Measurements from ENCODE around the gene SCRT2.
"Not testable (repeated sequence)": the region's sequence is repeated elsewhere in the genome, so short reads cannot be mapped to it uniquely, and the experiment has no call there.

DNA sequence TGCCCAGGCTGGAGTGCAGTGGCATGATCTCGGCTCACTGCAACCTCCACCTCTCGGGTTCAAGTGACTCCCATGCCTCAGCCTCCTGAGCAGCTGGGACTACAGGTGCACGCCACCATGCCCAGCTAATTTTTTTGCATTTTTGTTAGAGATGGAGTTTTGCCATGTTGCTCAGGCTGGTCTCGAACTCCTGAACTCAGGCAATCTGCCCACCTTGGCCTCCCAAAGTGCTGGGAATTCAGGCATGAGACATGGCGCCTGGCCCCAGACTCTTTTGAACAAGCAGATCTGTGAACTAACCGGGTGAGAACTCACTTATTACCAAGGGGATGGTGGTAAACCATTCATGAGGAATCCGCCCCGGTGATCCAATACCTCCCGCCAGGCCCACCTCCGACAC lies 18.2 kb upstream of the SCRT2 start:
- TF ChIP-seq, protein P1, sequence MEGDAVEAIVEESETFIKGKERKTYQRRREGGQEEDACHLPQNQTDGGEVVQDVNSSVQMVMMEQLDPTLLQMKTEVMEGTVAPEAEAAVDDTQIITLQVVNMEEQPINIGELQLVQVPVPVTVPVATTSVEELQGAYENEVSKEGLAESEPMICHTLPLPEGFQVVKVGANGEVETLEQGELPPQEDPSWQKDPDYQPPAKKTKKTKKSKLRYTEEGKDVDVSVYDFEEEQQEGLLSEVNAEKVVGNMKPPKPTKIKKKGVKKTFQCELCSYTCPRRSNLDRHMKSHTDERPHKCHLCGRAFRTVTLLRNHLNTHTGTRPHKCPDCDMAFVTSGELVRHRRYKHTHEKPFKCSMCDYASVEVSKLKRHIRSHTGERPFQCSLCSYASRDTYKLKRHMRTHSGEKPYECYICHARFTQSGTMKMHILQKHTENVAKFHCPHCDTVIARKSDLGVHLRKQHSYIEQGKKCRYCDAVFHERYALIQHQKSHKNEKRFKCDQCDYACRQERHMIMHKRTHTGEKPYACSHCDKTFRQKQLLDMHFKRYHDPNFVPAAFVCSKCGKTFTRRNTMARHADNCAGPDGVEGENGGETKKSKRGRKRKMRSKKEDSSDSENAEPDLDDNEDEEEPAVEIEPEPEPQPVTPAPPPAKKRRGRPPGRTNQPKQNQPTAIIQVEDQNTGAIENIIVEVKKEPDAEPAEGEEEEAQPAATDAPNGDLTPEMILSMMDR (IDR thresholded peaks at IDR 0.05; ENCODE audit: low read depth, low read length): not testable (repeated sequence)
- not testable (repeated sequence) for TF ChIP-seq EZH2phosphoT487 (IDR thresholded peaks at IDR 0.05; ENCODE audit: low read depth)

Measured in OCI-LY3 (cell line).